GM18502 (cell line): ENCODE measurements around the gene PLD1.
"Not testable (repeated sequence)": the region's sequence is repeated elsewhere in the genome, so short reads cannot be mapped to it uniquely, and the experiment has no call there.

Experiments
- ATAC-seq: cut with Tn5 transposase; IDR thresholded peaks from one replicate; pipeline ENCODE4 v1.9.1; 2021; ENCODE audit warnings: mild to moderate bottlenecking; ENCODE audit not compliant: unreplicated experiment, poor library complexity

PLD1 gene

DNA sequence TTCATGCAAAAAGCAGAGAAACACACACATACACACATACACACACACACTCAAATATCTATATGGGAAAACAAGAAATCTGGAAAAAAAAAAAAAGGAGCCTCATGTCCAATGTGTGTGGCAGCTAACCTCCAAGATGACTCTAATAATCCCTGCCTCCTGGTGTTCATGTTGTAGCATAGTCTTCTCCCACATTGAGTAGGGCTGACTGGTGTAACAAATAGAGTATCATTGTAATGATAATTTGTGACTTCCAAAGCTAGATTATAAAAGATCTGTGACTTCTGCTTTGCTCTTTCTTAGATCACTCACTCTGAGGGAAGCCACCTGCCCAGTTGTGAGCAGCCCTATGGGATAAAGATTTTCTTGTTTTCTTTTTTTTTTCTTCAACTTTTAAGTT, 219.2 kb downstream of the PLD1 start:
- ATAC-seq, result no peak

DNA sequence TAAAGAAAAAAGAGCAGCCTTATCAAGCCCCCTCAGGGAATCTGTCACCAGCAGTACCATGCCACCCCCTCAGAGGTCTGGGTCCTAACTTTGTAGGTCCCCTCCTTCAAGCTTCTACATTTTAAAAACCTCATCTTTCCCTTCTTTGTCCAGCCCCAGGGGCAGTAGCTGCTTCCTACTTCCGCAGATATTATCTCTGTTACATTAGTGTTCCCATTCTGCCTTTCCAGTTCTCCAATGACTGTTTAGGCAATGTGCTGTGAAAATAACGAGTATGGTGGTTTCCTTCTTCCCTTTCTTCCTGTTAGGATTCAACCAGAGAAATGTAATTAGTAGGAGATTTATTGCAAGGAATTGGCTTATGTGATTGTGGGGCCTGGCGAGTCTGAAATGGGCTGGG, 224.0 kb downstream of the PLD1 start:
- ATAC-seq, result no peak

DNA sequence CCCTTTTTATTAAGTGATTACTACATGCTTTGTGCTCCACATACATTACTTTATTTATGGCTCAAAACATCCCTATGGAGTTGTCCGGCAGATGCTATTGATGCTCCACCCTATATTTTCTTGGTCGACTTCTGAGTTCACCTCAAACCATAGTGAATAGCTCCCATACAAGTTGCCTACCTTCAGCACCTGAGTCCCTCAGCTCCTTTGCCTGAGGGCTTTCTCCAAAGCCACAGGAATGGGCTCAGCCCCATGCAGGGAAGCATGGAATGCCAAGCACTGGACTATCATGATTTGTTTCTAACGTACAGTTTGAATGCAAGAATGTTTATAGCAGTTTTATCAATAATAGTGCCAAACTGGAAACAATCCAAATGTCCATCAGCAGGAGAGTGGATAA, 225.2 kb downstream of the PLD1 start:
- ATAC-seq, result no peak

DNA sequence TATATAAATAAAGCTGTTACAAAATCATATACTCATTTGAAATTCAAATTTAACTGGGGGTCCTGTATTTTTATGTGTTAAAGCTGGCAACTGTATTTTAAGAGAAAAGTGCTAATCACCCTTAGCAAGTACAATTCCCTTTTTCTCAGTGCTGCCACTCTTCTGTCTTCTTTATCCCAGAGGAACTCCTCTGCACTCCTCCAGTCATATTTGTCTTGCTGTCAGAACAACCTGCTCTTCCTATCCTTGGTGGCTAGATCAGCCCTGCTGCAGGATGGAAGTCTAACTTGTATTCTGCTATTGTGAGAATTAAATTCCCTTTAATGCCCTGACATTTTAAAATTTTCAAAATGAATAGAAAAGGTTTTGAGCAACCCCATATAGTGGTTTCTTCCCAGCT, 226.2 kb downstream of the PLD1 start:
- ATAC-seq, result no peak

DNA sequence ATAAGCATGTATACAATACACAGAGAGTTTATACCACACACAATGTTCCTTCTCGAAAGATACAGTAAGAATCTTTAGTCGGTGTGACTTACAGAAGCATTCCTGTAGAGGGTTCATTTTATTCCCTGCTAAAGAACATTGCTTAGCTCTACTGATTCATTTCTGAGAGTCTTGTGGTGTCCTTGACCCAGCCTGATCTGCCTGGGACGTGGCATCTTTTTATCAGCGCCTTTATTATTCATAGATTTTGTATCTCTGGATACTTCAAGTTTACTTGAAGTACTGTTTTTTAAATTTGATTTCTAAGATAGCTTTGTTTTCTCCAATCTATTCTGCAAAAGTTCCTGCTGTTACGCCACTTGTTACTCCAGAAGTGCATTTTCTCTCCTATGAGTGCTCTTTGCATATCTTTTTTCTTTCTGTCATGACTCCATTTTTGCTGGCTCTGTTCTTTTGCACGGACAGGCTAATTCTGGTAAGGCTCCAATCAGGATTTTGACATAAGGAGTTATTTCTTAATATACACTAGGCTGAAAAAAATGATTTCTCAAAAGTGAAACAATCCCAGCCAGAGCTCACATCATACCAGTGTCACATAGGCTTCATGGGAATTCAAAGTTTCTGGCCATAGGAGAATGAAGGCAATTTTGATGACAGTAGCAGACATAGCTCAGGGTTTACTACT, 235.6 kb downstream of the PLD1 start:
- ATAC-seq, result no peak

DNA sequence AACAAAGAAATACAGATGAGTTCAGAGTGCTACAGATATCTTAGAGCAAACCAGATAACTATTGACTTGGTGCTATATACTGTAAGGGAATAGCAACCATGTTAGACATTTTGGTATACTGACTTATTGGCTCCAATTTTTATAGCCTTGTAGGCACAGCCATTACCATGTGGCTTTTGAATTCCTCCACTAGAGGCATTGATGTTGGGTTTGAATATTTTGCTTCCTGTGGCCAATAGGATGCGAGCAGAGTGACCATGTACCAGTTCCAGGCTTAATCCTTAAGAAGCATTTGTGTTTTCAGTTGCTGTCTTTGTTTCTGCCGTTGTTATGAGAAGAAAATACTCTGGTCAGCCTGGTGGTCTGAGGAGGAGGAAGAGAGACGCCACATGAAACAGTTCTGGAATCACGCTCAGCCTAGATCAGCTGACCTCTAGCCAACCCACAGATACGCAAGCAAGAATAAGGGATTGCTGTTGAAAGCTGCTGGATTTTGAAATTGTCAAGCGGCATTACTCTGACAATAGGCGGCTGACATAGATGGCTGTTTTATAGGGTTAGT, 240.6 kb downstream of the PLD1 start:
- ATAC-seq, result no peak

DNA sequence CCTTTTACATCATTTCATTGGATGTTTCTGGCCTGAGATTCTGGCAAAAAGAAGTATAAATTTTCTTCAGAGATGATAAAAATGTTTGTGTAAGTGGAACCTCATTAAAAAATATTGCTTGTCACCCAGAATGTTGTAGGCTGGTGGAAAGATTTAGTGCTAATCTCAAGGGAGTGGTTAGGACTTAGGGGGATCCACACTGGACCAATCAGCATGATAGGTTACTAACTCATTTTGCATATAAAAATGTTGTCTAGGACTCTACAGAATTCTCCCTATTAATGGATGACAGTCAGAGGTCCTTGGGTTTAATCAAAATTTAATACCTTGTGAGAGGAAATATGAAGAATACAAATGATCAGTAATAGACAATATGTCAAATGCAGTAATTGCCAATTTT, 241.5 kb downstream of the PLD1 start:
- ATAC-seq, result no peak

DNA sequence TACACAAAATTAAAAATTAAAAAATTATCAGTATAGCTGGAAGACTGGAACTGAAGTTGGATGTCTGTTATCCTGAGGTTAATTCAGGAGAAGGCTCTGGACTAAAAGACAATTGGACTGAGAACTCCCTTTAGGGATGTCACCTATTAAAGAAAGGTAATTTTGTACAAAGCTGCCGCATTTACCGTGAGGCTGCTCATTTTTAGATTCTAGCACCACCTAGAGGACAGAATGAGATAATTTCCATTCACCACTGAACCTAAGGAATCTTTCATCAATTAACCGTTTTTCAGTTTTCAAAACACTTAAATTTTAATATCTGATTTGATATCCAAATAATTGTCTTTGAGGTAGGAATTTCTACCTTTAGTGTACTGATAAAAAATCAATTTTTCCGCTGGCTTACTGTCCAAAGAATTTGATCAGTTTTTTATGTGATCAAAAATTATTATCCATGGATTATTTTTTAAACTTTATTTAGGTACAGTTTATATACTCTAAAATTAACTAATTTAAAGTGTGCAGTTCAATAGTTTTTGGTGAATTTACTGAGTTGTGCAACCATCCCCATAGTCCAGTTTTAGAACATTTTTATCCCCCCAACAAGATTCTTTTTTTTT, 243.4 kb downstream of the PLD1 start:
- ATAC-seq, result no peak

DNA sequence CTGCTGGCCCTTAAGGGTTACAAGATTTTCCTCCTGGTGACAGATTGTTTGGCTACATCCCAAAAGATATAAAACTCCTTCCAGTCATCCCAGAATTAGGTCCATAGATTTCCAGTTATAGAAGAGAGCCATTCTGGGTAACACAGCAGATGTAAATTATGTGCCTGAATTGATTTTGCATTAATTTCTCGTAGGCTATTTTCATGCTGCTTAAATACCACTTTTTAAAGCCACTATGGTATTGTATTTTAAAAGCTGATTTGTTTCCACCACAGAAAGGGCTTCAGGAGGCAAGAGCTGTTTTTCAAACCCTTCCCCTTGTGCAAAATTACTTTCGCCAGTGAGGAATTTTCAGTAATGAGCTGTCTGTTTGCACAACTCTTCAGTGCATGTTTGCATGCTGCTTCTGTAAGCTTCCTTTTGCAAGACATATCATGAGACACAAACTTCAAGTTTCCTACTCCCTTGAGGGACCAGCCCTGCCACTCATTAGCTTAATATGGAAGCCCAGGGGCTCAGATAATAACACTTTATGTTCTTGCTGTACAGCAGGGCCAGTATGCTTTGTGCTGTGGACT, 244.7 kb downstream of the PLD1 start:
- ATAC-seq, result no peak

DNA sequence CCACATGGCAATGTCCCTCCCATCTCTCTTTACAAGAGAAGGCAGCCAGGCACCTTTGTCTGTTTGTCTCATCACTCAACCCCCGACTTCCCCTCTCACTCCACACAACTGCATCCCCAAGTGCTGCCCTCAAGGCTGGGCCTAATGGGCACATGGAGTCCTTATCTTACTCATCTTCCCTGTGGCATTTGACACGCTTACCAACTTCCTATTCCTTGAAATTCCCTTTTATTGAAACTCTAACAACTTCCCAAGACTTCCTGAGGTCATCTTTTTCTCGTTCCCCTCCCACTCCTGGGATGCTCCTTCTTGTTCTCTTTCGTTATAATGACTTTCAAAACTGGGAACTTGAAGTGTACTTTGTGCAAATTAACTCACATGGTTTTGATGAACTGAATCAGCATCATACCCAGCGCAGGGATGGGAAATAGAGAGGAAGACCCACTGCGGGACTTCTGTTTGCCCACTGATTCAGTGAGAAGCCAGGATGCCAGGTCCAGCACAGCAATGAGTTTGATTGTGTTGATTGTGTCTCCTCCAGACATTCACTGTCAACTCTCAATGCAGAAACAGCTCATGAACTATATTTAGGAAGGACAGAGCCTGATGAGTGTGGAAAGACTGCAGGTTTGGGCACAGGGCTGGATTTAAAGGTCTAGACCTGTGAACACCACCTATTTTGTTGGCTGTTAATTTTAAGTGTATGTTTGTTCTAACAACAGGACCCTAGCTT, 245.4 kb downstream of the PLD1 start:
- ATAC-seq, result no peak

DNA sequence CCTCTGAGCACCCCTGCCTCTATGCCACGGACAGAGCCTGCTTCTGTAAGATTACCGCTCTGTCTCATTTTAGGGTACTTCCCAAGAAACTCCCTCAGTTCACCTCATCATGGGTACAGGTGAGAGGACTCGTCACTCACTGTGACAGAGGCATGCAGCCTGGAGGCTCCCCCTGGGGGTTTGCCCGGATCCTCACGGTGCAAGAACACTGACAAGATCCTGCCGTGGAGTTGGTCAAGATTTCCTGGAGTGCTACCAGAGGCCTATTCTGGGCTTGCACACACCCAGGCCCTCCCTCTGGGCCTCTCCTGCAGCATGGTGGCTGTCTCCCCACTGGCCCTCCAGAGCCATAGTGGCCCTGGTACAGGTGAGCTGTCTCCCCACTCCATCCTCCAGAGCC, 247.0 kb downstream of the PLD1 start:
- no peak for ATAC-seq

DNA sequence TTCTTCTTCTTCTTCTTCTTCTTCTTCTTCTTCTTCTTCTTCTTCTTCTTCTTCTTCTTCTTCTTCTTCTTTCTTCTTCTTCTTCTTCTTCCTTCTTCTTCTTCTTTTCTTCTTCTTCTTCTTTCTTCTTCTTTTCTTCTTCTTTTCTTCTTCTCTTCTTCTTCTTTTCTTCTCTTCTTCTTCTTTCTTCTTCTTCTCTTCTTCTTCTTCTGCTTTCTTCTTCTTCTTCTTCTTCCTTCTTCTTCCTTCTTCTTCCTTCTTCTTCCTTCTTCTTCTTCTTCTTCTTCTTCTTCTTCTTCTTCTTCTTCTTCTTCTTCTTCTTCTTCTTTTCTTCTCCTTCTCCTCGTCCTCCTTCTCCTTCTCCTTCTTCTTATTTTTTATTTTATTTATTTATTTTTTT, 247.8 kb downstream of the PLD1 start:
- not testable (repeated sequence) for ATAC-seq

DNA sequence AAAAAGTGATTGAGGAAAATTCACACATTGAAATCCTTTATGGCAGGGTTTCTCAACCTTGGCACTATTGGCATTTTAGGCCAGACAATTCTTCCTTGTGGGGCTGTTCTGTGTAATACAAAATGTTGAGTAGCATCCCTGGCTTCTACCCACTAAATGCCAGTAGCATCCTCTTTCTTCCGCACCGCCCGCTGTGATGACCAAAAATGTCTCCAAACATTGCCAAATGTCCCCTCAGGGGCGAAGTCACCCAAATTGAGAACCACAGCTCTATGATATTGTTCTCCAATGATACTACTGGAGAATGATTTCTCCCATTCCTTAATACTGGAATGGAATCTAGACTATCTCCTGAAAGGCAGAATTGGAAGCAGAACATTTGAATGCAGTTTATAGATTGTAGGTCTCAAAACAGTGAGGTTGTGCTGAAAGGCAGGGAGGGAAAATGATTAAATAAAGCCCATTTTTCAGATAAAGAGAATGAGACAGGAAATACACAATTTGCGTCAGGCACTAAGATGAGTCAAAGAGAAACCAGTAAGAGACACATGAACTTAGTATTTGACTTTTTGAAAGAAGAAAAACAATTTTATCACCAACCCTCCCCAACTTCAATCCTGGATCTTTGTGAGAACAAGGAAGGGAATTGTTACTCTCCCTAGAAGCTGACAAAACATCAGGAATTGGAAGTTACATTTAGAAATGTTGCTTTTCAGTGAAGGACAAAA, 248.5 kb downstream of the PLD1 start:
- ATAC-seq, result peak; percentile 56

DNA sequence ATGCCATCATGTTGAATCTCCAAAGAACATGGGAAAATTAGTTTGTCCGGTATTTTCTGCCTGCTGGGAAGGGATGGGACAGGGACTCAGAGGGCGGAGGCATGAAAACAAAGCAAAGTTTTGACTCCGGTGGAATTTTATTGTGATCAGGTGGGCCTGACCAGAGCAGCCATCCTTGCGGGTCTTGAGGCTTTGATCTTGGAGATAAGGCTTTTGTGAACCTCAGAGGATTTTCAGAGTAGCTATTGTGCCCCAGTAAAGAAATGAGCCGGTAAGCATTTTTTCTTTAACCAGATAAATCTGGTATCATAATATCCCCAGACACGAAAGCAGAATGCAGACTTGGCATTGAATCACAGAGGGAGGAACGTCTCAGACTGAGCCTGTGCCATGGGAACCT, 250.7 kb downstream of the PLD1 start:
- no peak for ATAC-seq

DNA sequence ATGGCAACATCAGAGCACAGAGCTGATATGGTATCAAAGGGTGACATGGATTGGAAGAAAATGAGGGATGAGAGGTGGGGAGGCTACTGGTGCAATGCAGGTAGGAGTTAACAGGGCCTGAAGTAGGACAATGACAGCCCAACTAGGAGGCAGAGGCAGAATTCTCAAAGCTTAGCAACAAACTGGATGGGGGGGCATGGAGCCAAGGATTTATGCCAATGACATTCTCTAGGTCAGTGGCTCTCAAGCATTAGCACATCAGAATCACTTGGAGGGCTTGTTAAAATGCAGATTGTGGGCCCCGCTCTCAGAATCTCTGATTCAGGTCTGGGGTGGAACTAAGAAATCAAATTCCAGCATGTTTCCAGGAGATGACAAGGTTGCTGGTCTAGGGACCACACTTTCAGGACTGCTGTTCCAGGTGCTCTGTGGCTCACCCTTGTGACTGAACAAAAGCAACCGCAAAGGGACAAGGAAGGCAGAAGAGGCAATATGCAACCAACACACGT, 252.0 kb downstream of the PLD1 start:
- no peak for ATAC-seq

DNA sequence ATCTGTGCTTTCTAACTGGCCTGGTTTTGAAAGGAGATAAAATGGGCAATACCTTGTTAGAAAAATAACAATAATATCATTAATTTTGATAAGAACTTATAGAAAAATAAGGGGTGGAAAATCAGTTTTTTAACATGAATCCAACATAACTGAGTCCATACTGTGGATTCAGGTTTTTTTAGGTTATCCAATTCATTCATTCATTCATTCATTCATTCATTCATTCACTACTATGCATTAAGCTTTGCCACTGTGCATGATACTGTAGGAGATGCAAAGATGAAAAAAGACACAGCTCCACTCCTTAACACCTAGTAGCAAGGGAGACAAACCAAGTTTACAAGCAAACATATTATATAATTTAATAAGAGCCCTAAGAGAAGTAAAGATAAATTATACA, 253.1 kb downstream of the PLD1 start:
- no peak for ATAC-seq

DNA sequence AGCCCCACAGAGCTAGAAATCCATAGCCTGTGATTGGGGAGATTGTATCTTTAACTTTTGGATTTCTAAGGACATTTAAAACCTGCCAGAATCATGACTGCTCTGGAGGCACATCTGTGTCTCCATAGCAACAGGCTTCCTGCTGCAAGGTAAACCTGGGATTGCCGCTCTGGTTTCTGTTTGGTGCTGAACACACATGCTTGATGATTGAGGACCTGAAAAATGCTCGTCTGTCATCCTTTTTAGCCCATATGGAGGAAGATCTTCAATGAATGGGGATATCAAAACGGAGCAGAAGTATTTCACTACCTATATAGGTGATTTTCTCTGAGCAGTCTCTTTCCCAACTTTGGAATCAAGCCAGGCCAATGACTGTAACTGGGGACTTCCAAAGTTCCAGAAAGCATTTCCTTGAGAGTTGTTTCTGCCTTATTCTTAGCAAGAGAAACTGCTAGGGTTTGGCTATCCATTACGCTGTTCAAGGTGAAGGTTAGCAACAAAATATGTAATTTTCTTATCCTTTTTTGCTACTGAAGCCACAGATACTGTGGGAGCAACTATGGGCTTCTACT, 253.6 kb downstream of the PLD1 start:
- ATAC-seq, result no peak

DNA sequence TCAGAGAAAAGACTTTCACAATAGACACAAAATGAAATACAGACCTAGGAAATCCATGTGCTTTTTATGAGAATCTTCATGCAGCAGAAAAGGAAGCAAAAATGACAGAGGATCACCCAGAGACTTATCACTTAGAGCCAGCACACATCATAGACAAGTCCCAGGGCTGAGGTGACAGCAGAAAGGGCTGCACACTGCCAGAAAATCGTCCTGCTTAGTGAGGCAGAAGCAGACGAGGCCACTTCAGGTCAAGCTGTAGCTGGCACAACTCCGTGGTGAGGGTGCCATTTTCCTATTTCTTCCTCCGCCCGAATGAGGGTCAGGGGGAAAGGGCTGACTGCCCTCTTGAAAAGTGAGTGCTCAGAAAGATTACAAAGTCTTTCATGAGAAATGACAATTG, 254.1 kb downstream of the PLD1 start:
- no peak for ATAC-seq

DNA sequence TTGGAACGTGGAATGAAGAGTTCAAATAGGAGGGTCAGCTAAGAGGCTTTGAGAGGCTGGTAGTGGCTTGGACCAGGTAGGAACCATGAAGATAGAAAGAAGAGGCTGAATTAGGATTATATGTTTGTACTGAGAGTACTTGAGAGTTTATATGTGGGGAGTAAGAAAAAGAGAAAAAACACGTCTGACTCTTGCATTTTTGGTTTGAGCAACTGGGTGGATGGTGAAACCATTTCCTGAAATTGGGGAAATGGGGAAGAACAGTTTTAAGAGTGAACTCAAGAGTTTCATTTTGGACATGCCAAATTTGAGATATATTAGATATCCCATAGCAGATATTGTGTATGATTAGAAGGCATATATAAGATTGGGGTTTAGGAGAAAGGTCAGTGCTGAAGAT, 257.2 kb downstream of the PLD1 start:
- no peak for ATAC-seq

DNA sequence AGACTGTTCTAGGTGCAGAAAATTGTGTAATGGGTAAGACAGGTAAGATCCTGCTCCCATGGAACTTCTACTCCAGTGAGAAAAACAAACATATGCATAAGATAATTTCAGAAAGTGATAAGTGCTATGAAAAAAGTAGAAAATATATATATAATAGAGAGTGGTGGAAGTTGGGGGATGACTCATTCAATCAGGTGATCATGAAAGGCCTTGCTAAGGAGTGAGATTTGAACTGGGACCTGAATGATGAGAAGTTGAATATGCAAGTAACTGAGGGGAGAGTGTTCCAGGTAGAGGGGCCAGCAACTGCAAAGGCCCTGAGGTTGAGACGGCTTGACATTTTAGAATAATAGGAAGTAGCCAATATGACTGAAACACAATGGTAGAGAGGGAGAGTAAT, 257.8 kb downstream of the PLD1 start:
- no peak for ATAC-seq
